ENCODE measurements around the gene ESRRB. TPM values are rescaled to one million over a fixed set of nuclear protein-coding genes. Genes with fewer than 3 reads are reported as not detected.

Gene ESRRB
- total RNA-seq, 1 donor from 2014 or later, result 0.11 TPM

- TF ChIP-seq, protein P1, sequence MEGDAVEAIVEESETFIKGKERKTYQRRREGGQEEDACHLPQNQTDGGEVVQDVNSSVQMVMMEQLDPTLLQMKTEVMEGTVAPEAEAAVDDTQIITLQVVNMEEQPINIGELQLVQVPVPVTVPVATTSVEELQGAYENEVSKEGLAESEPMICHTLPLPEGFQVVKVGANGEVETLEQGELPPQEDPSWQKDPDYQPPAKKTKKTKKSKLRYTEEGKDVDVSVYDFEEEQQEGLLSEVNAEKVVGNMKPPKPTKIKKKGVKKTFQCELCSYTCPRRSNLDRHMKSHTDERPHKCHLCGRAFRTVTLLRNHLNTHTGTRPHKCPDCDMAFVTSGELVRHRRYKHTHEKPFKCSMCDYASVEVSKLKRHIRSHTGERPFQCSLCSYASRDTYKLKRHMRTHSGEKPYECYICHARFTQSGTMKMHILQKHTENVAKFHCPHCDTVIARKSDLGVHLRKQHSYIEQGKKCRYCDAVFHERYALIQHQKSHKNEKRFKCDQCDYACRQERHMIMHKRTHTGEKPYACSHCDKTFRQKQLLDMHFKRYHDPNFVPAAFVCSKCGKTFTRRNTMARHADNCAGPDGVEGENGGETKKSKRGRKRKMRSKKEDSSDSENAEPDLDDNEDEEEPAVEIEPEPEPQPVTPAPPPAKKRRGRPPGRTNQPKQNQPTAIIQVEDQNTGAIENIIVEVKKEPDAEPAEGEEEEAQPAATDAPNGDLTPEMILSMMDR (IDR thresholded peaks at IDR 0.05), result no peak
Measured at GRCh38 chr14:76537906-76538647, 162.1 kb downstream of the ESRRB start.

GRCh38 chr14:76538648-76539008 is 162.7 kb downstream of the ESRRB start:
- CTCF ChIA-PET, result no interaction called here
- Mint-ChIP-seq H3K4me3 (no peak overlapping the region), H3K4me1 (no peaks in the 10 kb centered on the region), H3K9me3 (no peaks in the 10 kb centered on the region), H3K27ac (no peak overlapping the region), H3K27me3 (peaks cover 17% of the 10 kb centered on the region), H3K36me3 (ENCODE audit: low read depth) (no peaks in the 10 kb centered on the region)
- DNase-seq (no peak), ATAC-seq (ENCODE audit: low read depth) (no peak)
- intact Hi-C loops (cut with micrococcal nuclease), result no loop called here
- TF ChIP-seq, protein P1 (IDR thresholded peaks at IDR 0.05), result no peak
- POLR2A ChIA-PET, result no interaction called here

More at GRCh38 chr14:76537906-76538647, 162.1 kb downstream of the ESRRB start:
- Mint-ChIP-seq H3K4me3 (no peak overlapping the region), H3K36me3 (ENCODE audit: low read depth) (no peaks in the 10 kb centered on the region), H3K9me3 (no peaks in the 10 kb centered on the region), H3K4me1 (no peaks in the 10 kb centered on the region), H3K27ac (no peak overlapping the region), H3K27me3 (peaks cover 21% of the 10 kb centered on the region)
- intact Hi-C loops (cut with micrococcal nuclease), result no loop called here
- ChIA-PET CTCF (no interaction called here), POLR2A (no interaction called here)
- DNase-seq, result no peak
- ATAC-seq (ENCODE audit: low read depth), result no peak

- DNase-seq, result no peak
- POLR2A ChIA-PET, result no interaction called here
- Mint-ChIP-seq H3K4me3 (no peak overlapping the region), H3K4me1 (no peaks in the 10 kb centered on the region), H3K27ac (no peak overlapping the region), H3K36me3 (ENCODE audit: low read depth) (no peaks in the 10 kb centered on the region), H3K27me3 (peaks cover 17% of the 10 kb centered on the region), H3K9me3 (no peaks in the 10 kb centered on the region)
- TF ChIP-seq, protein P1 (IDR thresholded peaks at IDR 0.05), result no peak
- CTCF ChIA-PET, result no interaction called here
- intact Hi-C loops (cut with micrococcal nuclease), result no loop called here
- ATAC-seq (ENCODE audit: low read depth), result no peak
Measured at GRCh38 chr14:76539130-76539529, 163.2 kb downstream of the ESRRB start.

DNA sequence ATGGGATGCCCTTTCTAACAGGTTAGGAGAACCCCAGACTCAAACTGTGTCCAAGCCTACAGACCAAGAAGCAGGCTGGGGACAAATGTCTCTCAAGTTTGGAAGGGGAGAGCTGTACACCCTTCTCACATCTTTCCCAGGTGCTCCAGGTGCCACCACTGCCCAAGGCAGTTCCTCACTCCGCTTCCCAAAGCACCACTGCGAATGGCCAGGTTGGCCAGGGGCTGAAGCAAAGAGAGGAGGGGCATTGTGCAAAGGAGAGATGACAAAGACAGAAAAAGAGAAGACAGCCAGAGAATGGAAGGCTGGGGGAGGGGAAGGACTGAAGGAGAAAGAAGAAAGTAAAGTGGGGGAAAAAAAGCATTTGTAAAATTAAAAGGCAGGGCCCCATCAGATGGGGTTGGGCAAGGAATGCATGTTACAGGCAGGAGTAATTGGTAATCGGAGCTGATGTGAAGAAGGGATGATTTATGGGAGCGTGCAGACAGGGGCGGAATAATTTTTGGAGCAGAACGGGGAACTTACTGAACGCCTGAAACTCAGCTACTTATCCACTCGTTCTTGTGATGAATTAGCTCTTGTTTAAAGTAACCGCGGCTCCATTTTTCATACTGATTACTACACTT is 165.8 kb downstream of the ESRRB start:
- TF ChIP-seq, protein P1 (IDR thresholded peaks at IDR 0.05), result no peak

DNA sequence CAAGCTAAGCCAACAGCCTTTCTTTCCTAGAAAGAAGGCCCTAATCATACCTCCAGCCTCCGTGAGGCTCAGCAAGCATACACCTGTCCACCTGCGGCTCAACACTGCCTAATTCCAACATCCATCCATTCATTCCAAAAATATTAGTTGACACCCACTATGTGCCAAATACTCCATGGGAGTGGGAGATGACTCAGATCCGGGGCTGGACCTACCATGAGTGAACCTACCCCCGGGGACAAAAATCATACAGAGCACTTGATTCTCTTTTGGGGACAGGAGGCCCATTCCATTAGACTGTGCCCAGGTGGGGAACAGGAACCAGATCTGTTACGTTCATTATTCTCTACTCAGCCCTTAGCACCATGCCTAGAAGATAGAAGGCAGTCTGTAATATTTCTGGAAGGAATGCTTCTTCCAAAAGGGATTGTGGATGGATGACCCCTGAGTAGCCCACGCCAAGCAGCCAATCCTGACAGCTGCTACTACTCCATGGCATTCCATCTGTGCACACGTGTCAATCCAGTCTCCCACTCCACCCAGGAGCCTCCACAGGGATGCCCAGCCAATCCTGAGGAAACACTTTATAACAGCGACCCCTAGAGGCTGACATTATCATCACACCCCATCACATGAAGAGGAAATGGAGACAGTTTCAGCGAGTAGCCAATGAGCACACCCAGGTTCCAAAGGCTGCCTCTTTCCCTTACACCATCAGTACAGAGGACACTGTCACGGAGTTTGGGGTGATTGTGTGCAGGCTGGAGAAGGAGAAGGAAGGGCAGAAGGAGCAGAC is 170.7 kb downstream of the ESRRB start:
- Mint-ChIP-seq H3K27ac (no peak overlapping the region), H3K27me3 (peaks cover 6% of the 10 kb centered on the region), H3K4me3 (no peak overlapping the region), H3K36me3 (ENCODE audit: low read depth) (no peaks in the 10 kb centered on the region), H3K4me1 (no peaks in the 10 kb centered on the region), H3K9me3 (no peaks in the 10 kb centered on the region)
- TF ChIP-seq, protein P1 (IDR thresholded peaks at IDR 0.05), result no peak
- POLR2A ChIA-PET, result no interaction called here
- DNase-seq (no peak), ATAC-seq (ENCODE audit: low read depth) (no peak)
- CTCF ChIA-PET, result no interaction called here
- intact Hi-C loops (cut with micrococcal nuclease), result no loop called here

More for the DNA sequence above, 165.8 kb downstream of the ESRRB start:
- peaks cover 17% of the 10 kb centered on the region for H3K27me3 Mint-ChIP-seq
- DNase-seq (no peak), ATAC-seq (ENCODE audit: low read depth) (no peak)
- no peaks in the 10 kb centered on the region for H3K4me1 Mint-ChIP-seq
- POLR2A ChIA-PET, result interaction anchor here (0.8 kb wide), 1 partner anchor 242 kb away, joined by 3 read pairs; no protein-coding TSS in a partner anchor
- intact Hi-C loops (cut with micrococcal nuclease), result no loop called here
- no peak overlapping the region for H3K4me3 Mint-ChIP-seq
- no peaks in the 10 kb centered on the region for H3K9me3 Mint-ChIP-seq
- CTCF ChIA-PET, result no interaction called here
- no peaks in the 10 kb centered on the region for H3K36me3 Mint-ChIP-seq (ENCODE audit: low read depth)
- H3K27ac Mint-ChIP-seq, result no peak overlapping the region
